ENCODE measurements around the gene PTPRG.

The PTPRG gene

GRCh38 chr3:61869371-61869770, 308.0 kb downstream of the PTPRG start:
- no peak overlapping the region for H3K4me3 ChIP-seq (ENCODE audit: low read length)
- no peak for DNase-seq (ENCODE audit: low read depth)
- TF ChIP-seq CTCF (conservative IDR thresholded peaks at IDR 0.05; ENCODE audit: low read depth, low read length), result no peak

- no peak for TF ChIP-seq CTCF (conservative IDR thresholded peaks at IDR 0.05; ENCODE audit: low read depth, low read length)
- no peak for DNase-seq (ENCODE audit: low read depth)
- no peak overlapping the region for H3K4me3 ChIP-seq (ENCODE audit: low read length)
Measured at GRCh38 chr3:61871644-61872043, 310.3 kb downstream of the PTPRG start.

- no peak for DNase-seq (ENCODE audit: low read depth)
- no peak overlapping the region for H3K4me3 ChIP-seq (ENCODE audit: low read length)
- no peak for TF ChIP-seq CTCF (conservative IDR thresholded peaks at IDR 0.05; ENCODE audit: low read depth, low read length)
Measured at GRCh38 chr3:61872077-61872706, 310.8 kb downstream of the PTPRG start.

GRCh38 chr3:61875046-61875844, 313.9 kb downstream of the PTPRG start:
- TF ChIP-seq CTCF (conservative IDR thresholded peaks at IDR 0.05; ENCODE audit: low read depth, low read length), result no peak
- DNase-seq (ENCODE audit: low read depth), result no peak
- H3K4me3 ChIP-seq (ENCODE audit: low read length), result no peak overlapping the region

- TF ChIP-seq CTCF (conservative IDR thresholded peaks at IDR 0.05; ENCODE audit: low read depth, low read length), result no peak
- DNase-seq (ENCODE audit: low read depth), result no peak
- H3K4me3 ChIP-seq (ENCODE audit: low read length), result no peak overlapping the region
Measured at GRCh38 chr3:61875976-61876671, 314.8 kb downstream of the PTPRG start.

GRCh38 chr3:61876797-61877196, 315.4 kb downstream of the PTPRG start:
- peak; percentile 58 for DNase-seq (ENCODE audit: low read depth)
- no peak for TF ChIP-seq CTCF (conservative IDR thresholded peaks at IDR 0.05; ENCODE audit: low read depth, low read length)
- H3K4me3 ChIP-seq (ENCODE audit: low read length), result no peak overlapping the region
